Measurements from ENCODE around the gene GRIK2. TPM values are rescaled to one million over a fixed set of nuclear protein-coding genes. Genes with fewer than 3 reads are reported as not detected.
"Not testable (repeated sequence)": the region's sequence is repeated elsewhere in the genome, so short reads cannot be mapped to it uniquely, and the experiment has no call there.

The GRIK2 gene
- polyA plus RNA-seq, 1 donor = 3.1 TPM

GRCh38 chr6:101541894-101542293 is 148.4 kb downstream of the GRIK2 start:
- DNase-seq = no peak

- DNase-seq = no peak
Observed at GRCh38 chr6:101543796-101544195, 150.3 kb downstream of the GRIK2 start.

- no peak for DNase-seq
Observed at GRCh38 chr6:101544286-101544685, 150.8 kb downstream of the GRIK2 start.

- DNase-seq = no peak
Observed at GRCh38 chr6:101545191-101545590, 151.7 kb downstream of the GRIK2 start.

GRCh38 chr6:101550451-101550850 is 156.9 kb downstream of the GRIK2 start:
- DNase-seq = no peak

GRCh38 chr6:101554231-101554630 is 160.7 kb downstream of the GRIK2 start:
- DNase-seq = no peak

- no peak for DNase-seq
Observed at GRCh38 chr6:101558712-101559111, 165.2 kb downstream of the GRIK2 start.

GRCh38 chr6:101572627-101573026 is 179.1 kb downstream of the GRIK2 start:
- DNase-seq = no peak

GRCh38 chr6:101577091-101577490 is 183.6 kb downstream of the GRIK2 start:
- DNase-seq = no peak

GRCh38 chr6:101578306-101578705 is 184.8 kb downstream of the GRIK2 start:
- DNase-seq = no peak

- DNase-seq = no peak
Observed at GRCh38 chr6:101582792-101583191, 189.3 kb downstream of the GRIK2 start.

GRCh38 chr6:101585501-101585900 is 192.0 kb downstream of the GRIK2 start:
- no peak for DNase-seq

- DNase-seq = no peak
Observed at GRCh38 chr6:101588343-101588742, 194.8 kb downstream of the GRIK2 start.

- no peak for DNase-seq
Observed at GRCh38 chr6:101595276-101595675, 201.8 kb downstream of the GRIK2 start.

GRCh38 chr6:101597693-101598092 is 204.2 kb downstream of the GRIK2 start:
- DNase-seq = no peak

- DNase-seq = no peak
Observed at GRCh38 chr6:101605426-101605825, 211.9 kb downstream of the GRIK2 start.

GRCh38 chr6:101605874-101606273 is 212.4 kb downstream of the GRIK2 start:
- no peak for DNase-seq

GRCh38 chr6:101607111-101607690 is 213.7 kb downstream of the GRIK2 start:
- DNase-seq = no peak

- DNase-seq = no peak
Observed at GRCh38 chr6:101608703-101609102, 215.2 kb downstream of the GRIK2 start.

- DNase-seq = no peak
Observed at GRCh38 chr6:101613556-101613955, 220.0 kb downstream of the GRIK2 start.

GRCh38 chr6:101614774-101615173 is 221.3 kb downstream of the GRIK2 start:
- DNase-seq = no peak

- no peak for DNase-seq
Observed at GRCh38 chr6:101626269-101626668, 232.8 kb downstream of the GRIK2 start.

- no peak for DNase-seq
Observed at GRCh38 chr6:101630941-101631340, 237.4 kb downstream of the GRIK2 start.

- no peak for DNase-seq
Observed at GRCh38 chr6:101633081-101633480, 239.6 kb downstream of the GRIK2 start.

GRCh38 chr6:101638865-101639264 is 245.4 kb downstream of the GRIK2 start:
- not testable (repeated sequence) for DNase-seq

All from hindlimb muscle (tissue), 1 donor.